HT1080 (cell line): ENCODE data around the gene DOCK7. TPM values are rescaled to one million over a fixed set of nuclear protein-coding genes. Genes with fewer than 3 reads are reported as not detected.
"Not testable (repeated sequence)": the region's sequence is repeated elsewhere in the genome, so short reads cannot be mapped to it uniquely, and the experiment has no call there.

Experiments used
- DNase-seq: peaks from one replicate; pipeline ENCODE4 v3.0.0-alpha.2; 2015; ENCODE audit warnings: low read depth
- total RNA-seq: library from RNA; depleted of rRNA; stranded (reverse); fragments of >200 nt; shearing (Covaris generic); gene quantifications from 2 replicates; pipeline ENCODE4 v1.2.3, GENCODE V29; 2014

DOCK7 gene
- total RNA-seq, 1 experiment from 2014 or later: 47.4 TPM

- no peak for DNase-seq
Observed at GRCh38 chr1:62536865-62537264, 151.3 kb downstream of the DOCK7 start.

GRCh38 chr1:62530516-62531154 is 157.6 kb downstream of the DOCK7 start:
- peak; percentile 25 for DNase-seq

- DNase-seq: no peak
Observed at GRCh38 chr1:62529227-62529626, 159.0 kb downstream of the DOCK7 start.

- no peak for DNase-seq
Observed at GRCh38 chr1:62528015-62528414, 160.2 kb downstream of the DOCK7 start.

GRCh38 chr1:62527346-62527745 is 160.8 kb downstream of the DOCK7 start:
- not testable (repeated sequence) for DNase-seq

GRCh38 chr1:62523860-62524259 is 164.3 kb downstream of the DOCK7 start:
- no peak for DNase-seq

GRCh38 chr1:62516600-62516999 is 171.6 kb downstream of the DOCK7 start:
- no peak for DNase-seq

GRCh38 chr1:62514746-62515423 is 173.3 kb downstream of the DOCK7 start:
- no peak for DNase-seq

- DNase-seq: no peak
Observed at GRCh38 chr1:62513013-62513412, 175.2 kb downstream of the DOCK7 start.

GRCh38 chr1:62509028-62509427 is 179.2 kb downstream of the DOCK7 start:
- DNase-seq: no peak

GRCh38 chr1:62508187-62508758 is 179.9 kb downstream of the DOCK7 start:
- peak; percentile 20 for DNase-seq

GRCh38 chr1:62500210-62500609 is 188.0 kb downstream of the DOCK7 start:
- DNase-seq: no peak

- no peak for DNase-seq
Observed at GRCh38 chr1:62494137-62494536, 194.0 kb downstream of the DOCK7 start.

GRCh38 chr1:62493656-62494055 is 194.5 kb downstream of the DOCK7 start:
- peak; percentile 2 for DNase-seq

- no peak for DNase-seq
Observed at GRCh38 chr1:62492521-62492920, 195.7 kb downstream of the DOCK7 start.

- DNase-seq: no peak
Observed at GRCh38 chr1:62487956-62488355, 200.2 kb downstream of the DOCK7 start.

GRCh38 chr1:62484824-62485468 is 203.2 kb downstream of the DOCK7 start:
- DNase-seq: no peak

- no peak for DNase-seq
Observed at GRCh38 chr1:62481681-62482080, 206.5 kb downstream of the DOCK7 start.

- DNase-seq: no peak
Observed at GRCh38 chr1:62476525-62477219, 211.5 kb downstream of the DOCK7 start.

- no peak for DNase-seq
Observed at GRCh38 chr1:62467092-62467491, 221.1 kb downstream of the DOCK7 start.

GRCh38 chr1:62462370-62462769 is 225.8 kb downstream of the DOCK7 start:
- no peak for DNase-seq

- DNase-seq: no peak
Observed at GRCh38 chr1:62457955-62458354, 230.2 kb downstream of the DOCK7 start.
